GM03348 (cell line): ENCODE measurements around the gene PNMT.

Experiments
- DNase-seq: peaks from one replicate; pipeline ENCODE4 v3.0.0; 2012; ENCODE audit warnings: low spot score

PNMT gene

GRCh38 chr17:39633570-39634183 is 34.6 kb upstream of the PNMT start:
- no peak for DNase-seq

- DNase-seq, result peak; percentile 80
These were observed 33.8 kb upstream of the PNMT start for GRCh38 chr17:39634384-39634871.

DNA sequence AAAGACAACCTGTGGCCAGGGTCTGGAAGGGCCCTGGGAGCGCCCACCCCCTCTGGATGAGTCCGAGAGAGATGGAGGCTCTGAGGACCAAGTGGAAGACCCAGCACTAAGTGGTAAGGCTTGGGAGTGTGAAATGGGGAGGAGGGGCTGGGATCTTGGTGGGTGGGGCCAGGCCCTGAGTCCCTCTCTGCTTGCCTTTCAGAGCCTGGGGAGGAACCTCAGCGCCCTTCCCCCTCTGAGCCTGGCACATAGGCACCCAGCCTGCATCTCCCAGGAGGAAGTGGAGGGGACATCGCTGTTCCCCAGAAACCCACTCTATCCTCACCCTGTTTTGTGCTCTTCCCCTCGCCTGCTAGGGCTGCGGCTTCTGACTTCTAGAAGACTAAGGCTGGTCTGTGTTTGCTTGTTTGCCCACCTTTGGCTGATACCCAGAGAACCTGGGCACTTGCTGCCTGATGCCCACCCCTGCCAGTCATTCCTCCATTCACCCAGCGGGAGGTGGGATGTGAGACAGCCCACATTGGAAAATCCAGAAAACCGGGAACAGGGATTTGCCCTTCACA is 32.6 kb upstream of the PNMT start:
- no peak for DNase-seq

- no peak for DNase-seq
These were observed 31.7 kb upstream of the PNMT start for GRCh38 chr17:39636587-39636926.

GRCh38 chr17:39636927-39637736 is 31.1 kb upstream of the PNMT start, which contains the start of gene STARD3:
STARD3 (plus strand) TSS chr17:39637144; CDS start chr17:39653532, 16,388 bp downstream.
- DNase-seq, result peak; percentile 97

- DNase-seq, result no peak
These were observed 29.9 kb upstream of the PNMT start for GRCh38 chr17:39638317-39638716.

- no peak for DNase-seq
These were observed 29.2 kb upstream of the PNMT start for GRCh38 chr17:39639043-39639442.

DNA sequence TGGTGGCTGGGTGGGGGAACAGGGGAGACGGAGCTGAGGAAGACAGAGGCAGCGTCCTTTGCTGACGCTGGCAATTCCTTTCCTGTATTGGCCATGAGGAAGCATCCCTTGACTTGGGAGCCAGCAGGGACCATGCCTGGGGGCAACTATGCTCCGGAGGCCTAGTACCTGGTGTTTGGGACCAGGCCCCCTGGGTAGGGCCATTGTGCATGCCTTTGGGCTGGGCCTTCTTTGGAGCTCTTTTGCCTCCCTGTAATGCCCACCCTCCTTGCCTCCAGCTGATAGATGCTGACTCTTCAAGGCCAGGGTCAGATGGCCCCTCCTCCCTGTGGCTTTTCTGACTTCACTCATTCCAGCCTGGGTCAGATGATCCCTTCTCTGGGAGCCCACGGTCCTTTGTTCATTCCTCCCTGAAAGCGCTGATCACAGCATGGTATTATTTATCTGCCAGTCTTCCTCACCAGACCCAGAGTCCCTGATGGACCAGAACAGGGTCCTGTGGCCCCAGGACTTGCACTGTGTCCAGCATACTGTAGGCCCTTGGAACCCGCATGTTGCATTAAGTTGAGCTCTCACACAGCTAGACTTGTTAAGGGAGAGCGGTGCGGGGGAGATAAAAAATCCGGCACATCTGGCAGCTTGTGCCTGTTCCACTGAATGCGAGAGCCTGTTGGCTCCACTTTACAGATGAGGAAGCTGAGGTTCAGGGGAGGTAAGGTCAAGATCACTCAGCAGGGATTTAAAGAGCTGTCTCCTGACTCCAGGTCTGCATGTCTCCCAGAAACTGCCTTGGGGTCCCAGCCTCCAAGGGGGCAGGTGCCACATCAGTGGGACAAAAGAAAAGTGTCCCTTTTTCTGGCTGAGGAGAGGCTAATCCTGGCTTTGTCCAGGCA is 28.4 kb upstream of the PNMT start:
- no peak for DNase-seq

- no peak for DNase-seq
These were observed 27.6 kb upstream of the PNMT start for GRCh38 chr17:39640591-39641031.

- no peak for DNase-seq
These were observed 27.2 kb upstream of the PNMT start for GRCh38 chr17:39641097-39641496.

- no peak for DNase-seq
These were observed 26.4 kb upstream of the PNMT start for GRCh38 chr17:39641883-39642282.

DNA sequence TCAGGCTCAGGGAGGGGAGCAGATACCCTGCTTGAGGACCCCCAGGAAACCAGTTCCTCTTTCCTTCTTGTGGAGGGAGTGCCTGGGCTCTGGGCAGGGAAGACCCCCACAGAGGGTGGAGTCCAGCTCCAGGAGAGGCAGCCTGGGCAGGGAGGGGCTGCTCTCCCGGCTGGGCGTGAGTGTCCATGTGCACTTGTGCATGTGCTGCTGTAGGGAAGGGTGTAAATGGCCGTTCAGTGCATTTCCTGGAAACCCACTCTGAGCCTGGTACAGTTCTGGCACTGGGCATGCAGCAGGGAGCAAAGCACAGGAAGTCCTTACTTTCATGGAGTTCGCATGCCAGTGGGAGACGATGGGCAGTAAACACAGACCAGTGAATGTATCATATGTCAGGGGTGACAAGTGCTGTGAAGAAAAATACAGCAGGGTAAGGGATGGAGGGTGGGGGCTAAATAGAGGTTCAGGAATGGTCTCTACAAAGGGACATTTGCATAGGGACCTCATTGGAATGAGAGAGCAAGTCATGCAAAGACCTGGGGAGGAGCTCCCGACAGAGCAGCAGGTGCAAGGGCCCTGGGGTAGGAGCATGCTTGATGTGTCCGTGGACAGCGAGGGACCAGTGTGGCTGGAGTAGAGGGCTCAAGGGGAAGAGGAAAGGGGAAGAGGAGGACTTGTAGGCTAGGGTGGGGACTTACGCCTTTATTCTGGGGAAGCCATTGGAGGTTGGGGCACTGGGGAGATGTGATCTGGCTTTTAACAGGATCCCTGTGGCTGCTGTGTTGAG is 25.8 kb upstream of the PNMT start:
- no peak for DNase-seq

- peak; percentile 57 for DNase-seq
These were observed 25.0 kb upstream of the PNMT start for GRCh38 chr17:39643271-39643670.

GRCh38 chr17:39647256-39647655 is 21.0 kb upstream of the PNMT start:
- no peak for DNase-seq

DNA sequence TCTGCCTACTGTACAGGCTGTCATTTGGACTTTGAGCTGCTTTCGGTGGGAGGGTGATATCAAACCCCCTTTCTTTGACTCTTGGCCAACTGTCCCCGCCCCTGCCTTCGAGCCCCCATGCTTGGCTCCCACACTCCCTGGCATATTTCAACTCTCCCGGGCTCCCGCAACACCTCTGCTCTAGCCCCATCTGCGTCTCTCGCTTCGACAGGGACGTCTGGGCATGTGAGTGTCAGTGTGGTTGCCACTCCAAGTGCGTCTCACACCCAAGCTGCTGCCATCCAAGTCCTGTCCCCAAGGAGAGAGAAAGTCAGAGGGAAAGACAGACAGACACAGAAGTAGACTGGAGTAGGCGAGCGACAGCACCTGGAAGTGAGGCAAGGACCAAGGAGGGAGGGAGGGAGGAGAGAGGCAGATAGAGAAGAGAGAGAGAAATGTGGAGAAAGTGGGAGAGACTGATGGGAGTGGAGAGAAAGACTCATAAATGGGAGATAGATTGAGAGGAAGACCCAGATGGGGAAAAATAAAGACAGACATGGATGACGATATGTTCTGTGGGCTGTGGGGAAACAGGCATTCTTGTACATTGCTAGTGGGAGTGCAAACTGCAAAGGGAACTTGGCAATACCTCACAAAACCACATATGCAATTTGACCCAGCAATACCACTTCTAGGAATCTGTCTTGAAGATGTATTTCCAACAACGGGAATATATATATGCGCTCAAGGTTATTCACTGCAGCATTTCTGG is 19.5 kb upstream of the PNMT start:
- DNase-seq, result no peak

GRCh38 chr17:39650121-39650579 is 18.1 kb upstream of the PNMT start:
- no peak for DNase-seq

- no peak for DNase-seq
These were observed 16.2 kb upstream of the PNMT start for GRCh38 chr17:39651923-39652586.

- no peak for DNase-seq
These were observed 15.5 kb upstream of the PNMT start for GRCh38 chr17:39652587-39653315.

DNA sequence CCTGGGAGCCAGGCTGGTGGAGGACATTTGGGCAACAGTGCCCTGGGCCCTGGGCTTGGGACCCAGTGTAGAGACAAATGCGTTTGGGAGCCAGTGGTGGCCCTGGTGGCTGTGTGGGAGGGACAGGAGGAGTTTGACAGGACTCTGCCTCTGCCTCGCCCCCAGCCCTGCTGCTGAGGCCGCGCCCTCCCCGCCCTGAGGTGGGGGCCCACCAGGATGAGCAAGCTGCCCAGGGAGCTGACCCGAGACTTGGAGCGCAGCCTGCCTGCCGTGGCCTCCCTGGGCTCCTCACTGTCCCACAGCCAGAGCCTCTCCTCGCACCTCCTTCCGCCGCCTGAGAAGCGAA is 15.0 kb upstream of the PNMT start:
- no peak for DNase-seq
